GM21526 (cell line): Measurements from ENCODE around the gene KPTN.

ENCODE experiments used
- ATAC-seq: cut with Tn5 transposase; IDR thresholded peaks from one replicate; pipeline ENCODE4 v1.9.1; 2021; ENCODE audit warnings: moderate library complexity; ENCODE audit not compliant: unreplicated experiment, low FRiP score

The KPTN gene

DNA sequence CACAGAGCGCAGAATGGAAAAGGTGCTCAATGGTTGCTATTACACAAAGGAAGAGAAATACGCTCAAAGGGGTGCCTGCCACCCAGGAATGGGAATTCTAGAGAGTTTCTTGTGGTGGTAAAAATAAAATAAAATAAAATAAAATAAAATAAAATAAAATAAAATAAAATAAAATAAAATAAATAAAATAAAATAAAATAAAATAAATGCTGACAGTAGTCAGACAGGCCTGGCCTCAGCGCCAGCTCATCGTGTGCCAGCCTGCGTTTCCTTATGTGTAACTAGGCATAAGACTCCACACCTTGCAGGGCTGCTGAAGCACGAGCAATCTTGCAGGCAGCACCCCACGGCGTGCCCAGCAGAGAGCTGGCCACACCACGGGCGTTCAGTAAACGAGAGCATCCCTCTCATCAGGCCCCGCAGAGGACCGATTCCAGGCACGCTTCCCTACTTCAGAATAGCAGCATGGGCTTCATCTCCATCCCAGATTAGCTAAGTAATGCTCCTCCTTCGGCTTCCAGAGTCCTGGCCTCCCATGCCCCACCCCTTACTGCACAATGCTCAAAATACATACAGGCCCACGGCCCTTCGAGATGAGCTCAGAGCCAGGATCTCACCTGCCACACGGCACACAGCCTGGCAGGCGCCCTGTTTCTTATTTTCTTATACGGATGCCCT is 25.3 kb upstream of the KPTN start:
- ATAC-seq = no peak

DNA sequence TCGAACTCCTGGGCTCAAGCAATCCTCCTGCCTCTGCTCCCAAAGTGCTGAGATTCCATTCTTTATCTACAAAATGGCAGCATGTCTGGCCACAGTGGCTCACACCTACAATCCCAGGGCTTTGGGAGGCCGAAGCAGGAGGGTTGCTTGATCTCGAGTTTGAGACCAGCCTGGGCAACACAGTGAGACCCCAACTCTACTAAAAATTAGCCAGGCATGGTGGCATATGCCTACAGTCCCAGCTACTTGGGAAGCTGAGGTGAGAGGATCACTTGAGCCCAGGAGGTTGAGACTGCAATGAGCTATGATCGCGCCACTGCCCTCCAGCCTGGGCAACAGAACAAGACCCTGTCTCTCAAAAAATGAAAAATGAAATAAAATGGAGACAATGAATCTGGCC is 24.7 kb upstream of the KPTN start:
- no peak for ATAC-seq

DNA sequence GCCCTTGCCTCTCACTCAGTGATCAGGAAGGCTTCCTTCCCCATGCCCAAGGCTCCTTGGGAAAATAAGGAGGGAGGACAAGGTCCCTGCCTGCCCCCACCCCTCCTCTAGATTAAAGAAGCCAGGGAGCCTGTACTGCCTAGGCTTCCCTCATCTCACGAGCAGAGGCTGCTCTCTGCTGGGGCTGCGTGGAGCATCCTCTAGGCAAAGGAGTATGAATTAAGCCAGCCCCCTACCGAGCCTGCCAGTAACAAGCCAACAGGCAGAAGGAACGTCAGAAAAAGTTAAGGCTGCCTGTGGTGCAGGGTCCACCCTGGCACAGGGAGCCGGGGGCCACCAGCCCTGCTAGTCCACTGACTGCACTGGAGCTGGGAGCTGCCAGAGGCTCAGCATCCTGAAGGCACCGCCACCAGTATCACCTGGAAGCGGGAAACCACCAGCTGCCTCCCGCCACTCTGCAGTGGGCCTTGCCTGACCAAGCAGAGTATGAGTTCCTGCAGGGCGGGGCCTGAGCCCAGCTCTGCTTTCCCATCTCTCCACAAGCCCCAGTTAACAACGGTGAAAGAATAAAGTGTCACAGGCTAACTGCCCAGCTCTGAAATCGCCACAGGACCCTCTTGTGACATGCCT is 24.0 kb upstream of the KPTN start:
- ATAC-seq = no peak

DNA sequence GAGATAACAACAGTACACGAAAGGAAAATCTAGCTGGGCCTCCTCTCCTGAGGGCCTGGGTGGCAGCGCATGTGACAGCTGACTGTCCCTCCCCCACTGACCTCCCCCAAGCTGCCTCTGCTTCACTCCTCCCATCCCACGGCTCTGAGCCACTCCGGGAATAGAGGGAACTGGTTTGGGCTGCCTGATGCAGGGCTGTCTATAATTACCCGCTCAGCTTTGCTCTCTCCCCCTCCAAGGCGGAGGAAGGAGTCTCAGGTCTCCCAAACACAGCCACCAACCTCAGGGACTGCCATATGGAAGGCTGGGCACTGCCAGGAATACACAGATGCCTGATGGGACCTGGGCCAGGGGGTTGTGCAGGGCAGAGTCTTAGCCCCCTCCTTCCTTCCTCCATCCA is 23.0 kb upstream of the KPTN start:
- no peak for ATAC-seq

DNA sequence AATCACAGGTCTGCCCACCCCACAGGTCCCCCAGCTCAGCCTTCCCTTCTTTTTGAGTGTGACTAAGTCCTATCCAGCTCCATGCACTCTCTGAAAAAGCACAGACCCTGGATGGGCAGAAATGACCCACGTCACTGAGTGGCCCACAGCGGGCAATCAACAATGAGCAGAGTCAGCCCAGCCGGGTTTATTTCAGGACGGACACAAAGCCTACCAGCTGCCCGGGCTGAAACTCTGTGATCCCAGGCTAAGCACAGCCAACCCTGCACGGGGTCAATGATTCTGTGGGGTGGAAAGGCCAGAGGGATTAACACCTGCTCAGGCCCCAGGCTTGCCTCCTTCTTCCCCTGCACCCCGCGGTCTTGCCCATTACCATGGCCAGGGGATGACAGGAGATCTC is 22.4 kb upstream of the KPTN start:
- ATAC-seq = no peak

DNA sequence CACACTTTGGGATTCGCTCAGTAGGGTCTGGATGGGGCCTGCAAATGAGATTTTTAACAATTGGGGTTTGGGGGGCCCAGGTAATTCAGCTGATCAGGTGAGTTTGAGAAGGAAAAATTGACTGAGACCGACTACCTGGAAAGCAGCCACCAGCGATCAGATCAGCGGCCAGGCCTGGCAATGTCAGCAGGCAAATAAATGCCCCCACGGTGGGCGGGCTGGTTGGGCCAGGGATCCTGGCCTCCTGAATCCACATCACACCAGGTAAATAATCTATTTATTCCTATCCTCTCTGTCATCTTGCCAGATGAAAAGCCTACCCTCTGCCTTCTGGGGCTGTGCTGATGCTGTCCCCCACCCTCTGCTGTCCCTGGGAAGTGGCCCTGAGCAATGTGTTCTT is 21.5 kb upstream of the KPTN start:
- ATAC-seq = no peak

DNA sequence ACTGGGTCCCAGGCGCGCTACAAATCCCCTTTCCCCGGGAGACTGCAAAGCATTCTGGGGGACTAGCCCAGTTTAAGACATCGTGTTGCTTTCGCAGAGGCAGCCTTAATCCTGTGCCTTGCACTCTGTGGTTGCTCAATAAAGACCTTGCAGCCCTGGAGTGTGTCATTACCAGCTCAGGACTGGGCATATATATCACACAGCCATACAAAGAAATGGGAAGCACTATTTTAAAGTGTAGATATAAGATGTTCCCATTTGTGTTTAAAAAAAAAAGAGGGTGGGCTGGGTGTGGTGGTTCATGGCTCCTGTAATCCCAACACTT is 19.8 kb upstream of the KPTN start:
- no peak for ATAC-seq

DNA sequence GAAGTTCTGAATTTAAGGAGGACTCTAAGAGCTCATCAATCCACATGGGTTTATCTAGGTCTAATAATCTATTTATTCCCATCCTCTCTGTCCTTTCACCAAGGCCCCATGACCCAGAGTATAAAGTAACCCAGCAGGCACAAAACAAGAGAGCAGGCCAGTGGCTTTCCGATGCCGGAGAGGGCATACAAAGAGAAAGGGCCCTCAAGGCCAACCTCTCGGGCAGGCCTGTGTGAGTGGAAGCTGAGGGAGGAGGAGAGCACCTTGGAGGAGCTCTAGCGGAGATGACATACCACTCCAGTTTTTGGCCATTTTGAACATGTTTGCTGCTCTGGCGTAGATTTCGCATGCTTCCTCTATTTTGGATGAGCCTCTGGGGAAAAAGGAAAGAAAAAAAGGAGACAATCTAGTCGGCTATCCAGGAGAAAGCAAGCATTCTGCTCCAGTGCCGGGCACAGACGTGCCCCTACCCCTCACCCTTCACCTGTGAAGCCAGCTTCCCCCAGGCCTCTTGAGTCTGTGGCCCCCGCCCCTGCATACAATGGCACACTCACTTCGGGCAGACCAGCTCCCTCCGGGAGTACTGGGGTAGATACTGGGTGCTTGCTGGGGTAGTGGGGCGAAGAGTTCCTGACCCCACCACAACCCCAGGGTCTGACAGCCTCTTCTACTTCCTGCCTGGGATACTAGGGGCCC is 19.3 kb upstream of the KPTN start:
- no peak for ATAC-seq

DNA sequence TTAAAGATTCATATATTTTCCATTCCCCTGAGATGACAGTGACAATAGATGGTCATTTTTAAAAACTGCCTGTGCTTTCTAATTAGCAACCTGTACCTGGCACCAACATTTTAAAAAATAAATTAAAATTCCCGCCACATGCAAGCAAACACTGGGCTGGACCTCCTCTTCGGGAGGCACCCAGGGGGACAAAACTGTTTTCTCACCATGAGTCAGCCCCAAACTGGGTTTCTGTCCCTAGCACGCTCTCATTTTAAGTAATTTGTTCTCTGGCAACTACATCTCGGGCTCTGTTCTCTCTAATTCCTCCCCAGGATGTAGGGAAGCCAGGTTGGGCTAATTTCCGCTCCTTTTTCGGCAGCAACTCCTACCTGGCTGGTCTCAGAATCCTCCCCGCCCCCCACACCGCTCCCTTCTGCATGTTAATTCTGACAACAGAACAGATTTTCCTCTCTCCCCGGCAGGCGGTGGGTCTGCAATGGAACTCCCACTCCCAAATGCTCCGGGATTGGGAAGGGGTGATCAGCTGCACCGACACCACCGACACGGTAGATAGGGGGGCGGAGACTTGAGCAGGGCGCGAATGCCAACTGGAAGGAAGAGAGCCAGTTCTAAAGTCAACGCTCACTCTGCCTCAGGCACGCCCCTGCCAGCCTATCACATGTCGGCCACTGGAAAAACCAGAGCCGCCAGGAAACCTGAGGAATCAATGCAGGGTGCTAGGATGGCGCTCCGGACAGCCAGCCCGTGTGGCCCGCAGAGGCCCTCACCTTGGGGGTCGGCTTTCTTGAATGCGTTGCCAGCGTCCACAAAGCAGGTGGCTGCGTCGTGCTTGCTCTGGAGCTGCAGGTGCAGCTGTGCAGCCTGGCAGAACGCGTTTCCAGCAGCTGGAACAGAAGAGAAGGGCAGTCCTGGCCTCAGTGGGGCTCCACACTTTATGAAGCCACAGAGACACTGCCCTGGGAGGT is 16.1 kb upstream of the KPTN start:
- ATAC-seq = no peak

DNA sequence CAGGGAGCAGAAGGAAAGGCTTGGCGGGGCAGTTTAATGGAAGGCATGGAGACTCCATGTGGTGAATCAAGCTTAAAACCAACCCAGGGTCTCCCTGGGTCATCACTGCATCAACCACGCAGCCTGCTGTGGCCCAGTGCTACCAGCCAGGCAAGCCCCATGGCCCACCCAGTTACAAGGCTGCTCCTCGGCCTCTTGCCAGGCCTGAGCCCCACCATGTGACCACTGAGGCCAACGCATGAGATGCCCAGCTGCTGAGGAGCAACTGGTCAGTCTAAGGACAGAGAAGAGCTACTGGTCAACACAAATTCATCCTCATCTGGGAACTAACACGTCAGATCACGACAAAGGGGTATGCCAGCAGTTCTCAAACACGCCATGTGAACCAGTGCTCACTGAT is 15.4 kb upstream of the KPTN start:
- ATAC-seq = no peak

DNA sequence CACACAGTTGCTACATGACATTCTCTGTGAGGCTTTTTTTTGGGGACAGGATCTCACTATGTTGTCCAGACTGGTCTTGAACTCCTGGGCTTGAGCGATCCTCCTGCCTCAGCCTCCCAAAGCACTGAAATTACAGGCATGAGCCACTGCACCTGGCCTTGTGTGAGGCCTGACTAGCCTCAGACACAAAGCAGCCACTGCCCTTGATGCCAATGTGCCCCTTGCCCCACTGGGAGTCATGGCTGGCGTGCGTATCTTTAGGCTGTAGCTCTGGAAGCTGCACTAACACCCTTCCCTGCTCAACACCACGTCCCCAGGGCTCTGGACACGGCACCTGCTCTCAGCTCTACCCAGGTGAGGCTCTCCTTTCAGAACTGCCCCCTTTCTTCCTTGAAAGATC is 14.5 kb upstream of the KPTN start:
- ATAC-seq = no peak

DNA sequence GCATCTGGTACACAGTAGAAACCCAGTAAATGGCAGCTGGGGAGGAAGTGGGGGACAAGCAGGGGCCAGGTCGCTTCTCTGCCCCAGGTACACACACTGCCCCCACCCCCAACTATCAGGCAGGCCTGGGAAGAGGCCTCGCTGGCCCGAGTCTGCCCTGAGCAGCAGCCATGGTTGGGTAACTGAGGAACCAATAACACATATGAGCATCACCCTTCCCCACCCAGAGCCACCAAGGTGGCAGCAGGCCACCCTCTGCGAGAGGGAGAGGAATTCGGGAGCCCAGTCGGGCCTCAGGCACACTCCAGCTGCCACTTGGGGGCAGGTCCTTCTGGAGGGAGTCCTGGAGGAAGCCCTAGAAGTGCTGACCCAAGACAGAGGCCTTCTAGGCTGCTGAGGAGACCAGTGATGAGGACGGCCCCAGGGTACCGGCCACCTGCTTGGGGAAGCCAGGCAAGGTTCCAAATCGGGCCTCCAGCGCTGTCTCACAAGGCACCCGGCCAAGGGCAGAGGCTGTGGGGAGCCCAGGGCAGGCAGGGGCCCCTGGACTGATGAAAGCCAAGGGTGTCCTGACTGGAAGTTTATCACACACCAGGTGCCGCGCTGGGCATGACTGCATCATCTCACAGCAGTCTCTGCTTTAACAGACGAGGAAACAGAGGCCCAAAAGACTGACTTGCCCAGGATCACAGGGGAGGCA is 14.0 kb upstream of the KPTN start:
- no peak for ATAC-seq

DNA sequence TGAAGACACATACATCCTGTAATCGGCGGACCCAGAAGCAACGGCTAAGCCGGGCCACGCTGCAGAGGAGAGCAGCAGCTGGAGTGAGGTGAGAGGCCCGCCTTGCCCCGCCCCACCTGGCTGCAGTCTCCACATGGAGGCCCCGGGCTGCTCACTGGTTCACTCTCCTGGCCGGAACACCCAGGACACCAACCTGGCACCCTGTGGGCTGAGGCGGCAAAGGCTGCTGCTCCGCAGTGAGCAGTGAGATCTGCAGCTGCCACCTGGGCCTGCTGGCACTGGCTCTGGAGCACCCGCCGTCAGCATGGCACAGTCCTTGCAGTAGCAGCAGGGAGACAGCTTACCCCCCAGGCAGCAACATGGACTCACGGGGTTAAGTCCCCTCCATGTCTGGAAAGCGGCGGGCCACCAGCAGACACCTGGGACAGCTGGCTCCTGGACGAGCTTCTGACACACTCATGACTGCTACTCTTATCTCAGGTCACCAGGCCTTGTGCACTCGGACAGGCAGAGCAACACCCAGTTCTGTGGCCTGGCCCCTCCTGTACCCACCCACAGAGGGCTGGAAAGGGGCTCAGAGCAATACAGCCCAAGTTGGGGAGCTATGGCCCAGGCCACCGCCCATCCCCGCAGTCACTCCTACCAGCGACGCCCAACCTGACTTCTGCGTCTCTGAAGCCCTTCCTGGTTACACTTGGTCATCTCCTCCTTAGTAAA is 13.2 kb upstream of the KPTN start:
- ATAC-seq = no peak

DNA sequence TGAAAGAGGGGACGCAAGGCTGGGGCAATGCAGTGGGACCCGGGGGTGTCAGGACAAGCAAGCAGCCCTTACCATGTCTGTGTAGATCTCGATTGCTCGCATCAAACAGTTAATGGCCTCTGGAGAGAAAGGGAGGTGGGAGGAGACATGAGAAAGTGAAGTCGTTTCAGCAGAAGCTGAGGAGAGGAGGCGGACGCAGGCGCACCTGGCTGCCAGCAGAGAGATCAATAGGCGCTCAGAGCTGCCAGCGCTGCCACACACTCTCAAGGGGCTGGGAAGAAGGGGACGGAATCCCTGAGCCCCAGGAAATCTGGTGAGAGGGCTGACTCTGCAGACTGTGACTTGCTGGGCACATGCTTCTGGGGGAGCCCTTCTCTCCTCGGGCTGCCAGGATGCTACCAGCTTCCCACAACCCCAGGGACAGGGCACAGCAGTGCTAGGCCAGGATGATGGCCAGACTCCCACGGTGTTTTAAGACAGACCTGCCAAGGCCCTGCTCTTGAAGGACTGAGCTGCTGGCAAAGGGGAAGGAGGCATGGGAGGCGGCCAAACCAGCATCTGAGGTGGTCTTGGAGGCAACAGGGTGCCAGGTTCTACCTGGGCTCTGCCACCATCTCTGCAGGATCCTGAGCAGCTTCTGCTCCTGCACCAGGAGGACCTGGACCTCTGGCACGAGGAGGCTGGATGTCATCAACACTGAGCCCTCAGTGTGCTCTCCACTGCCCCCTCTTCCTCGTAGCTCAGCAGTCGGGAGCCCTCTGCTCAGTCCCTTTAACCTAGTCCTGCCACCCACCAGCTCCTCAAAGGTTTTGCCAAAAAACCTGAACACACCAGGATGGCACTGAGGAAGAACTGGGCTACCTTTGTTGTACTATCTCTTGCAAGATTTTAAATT is 11.7 kb upstream of the KPTN start:
- no peak for ATAC-seq

DNA sequence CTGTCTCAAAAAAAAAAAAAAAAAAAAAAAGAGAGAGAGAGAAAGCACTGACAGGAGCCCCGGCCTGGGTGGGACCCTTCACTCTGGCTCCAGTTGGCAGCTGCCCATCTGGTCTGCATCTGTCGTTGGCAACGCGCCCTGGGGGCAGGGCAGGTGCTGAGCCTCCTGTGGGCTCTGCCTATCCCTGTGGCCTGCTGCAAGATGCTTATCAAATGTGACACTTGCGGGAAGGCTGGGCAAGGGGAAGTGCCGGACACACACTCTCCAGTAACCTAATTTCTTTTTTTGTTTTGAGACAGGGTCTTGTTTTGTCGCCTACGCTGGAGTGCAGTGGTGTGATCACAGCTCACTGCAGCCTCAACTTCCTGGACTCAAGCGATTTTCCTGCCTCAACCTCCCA is 10.7 kb upstream of the KPTN start:
- ATAC-seq = no peak

DNA sequence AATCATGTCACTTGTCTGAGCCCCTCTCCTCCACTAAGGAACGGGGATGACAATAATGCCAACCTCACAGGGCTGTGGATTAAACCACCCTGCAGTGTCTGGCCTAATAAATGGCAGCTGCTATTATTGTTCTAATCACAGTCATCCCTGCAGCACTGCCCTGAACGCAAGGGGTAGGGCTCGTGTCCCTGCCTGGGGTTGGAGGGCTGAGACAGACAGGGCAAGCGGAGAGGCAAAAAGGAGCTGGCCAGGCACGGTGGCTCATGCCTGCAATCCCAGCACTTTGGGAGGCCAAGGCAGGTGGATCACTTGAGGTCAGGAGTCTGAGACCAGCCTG is 10.2 kb upstream of the KPTN start:
- ATAC-seq = no peak

DNA sequence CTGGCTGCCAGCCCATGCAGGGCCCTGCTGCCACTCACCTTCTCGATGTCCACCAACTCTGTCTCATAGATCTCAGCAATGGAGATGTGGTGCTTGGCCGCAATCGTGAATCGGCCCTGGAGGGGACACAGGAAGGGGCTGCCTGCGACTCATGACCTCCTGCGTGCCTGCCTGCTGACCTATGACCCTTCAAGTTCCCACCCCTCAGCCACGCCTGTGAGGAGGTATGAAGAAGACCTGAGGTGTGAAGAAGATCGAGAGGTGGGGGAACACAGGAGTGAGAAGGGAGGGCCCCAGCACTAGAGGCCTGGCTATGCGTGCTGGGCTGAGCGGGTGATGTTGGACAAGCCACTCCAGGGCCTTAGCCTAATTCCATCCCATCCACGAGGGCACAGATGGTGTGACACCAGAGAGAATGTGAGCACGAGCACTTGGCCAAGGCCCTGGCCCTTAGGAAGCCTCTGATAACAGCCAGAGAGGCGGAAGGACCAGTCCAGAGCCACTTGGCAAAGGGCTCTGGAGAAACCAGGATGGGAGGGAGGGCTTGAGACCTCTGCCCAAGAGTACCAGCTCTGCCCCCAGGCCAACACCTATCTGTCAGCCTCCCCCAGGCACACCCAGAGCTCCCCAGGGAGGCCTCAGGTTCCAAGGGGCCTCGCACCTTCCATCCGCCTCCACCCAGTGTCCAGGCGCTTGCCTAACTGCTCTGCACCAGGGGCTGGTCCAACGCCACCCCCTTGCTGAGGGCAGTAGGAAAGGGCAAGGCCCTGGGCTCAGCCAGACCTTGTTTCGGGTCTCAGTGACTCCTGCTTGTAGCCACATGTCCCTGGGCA is 9.6 kb upstream of the KPTN start:
- no peak for ATAC-seq
